K562 (cell line): ENCODE results near the gene EEF2. TPM values are rescaled to one million over a fixed set of nuclear protein-coding genes. Genes with fewer than 3 reads are reported as not detected.

ENCODE experiments used
- CXXC5 ChIP-seq: fragments of 250-450 bp; sonication (Bioruptor Pico); IDR thresholded peaks from 2 replicates; pipeline ENCODE4 v1.8.0; 2022; ENCODE audit warnings: inconsistent platforms, mild to moderate bottlenecking, moderate library complexity
- DPF2 ChIP-seq: fragments of 450-650 bp; IDR thresholded peaks from 2 replicates; pipeline ENCODE4 v1.6.1; 2016
- GABPA ChIP-seq: fragments of 200-800 bp; sonication (Bioruptor generic); conservative IDR thresholded peaks from 2 replicates; pipeline ENCODE4 v1.6.1; 2016; ENCODE audit warnings: low read depth, missing genetic modification characterization, missing compliant biosample characterization
- GABPB2 ChIP-seq: fragments of 250-450 bp; sonication (Bioruptor Pico); conservative IDR thresholded peaks from 2 replicates; pipeline ENCODE4 v1.5.1; 2021; ENCODE audit warnings: mild to moderate bottlenecking
- GATAD2B ChIP-seq: fragments of 450-650 bp; IDR thresholded peaks from 2 replicates; pipeline ENCODE4 v1.6.1; 2017; ENCODE audit warnings: mild to moderate bottlenecking, borderline replicate concordance
- GTF2F1 ChIP-seq: IDR thresholded peaks from 2 replicates; pipeline ENCODE4 v1.6.1; 2011; ENCODE audit warnings: low read depth, low read length, improper control_type of control experiment
- HDGF ChIP-seq: fragments of 450-650 bp; IDR thresholded peaks from 2 replicates; pipeline ENCODE4 v1.6.1; 2016
- HNRNPUL1 ChIP-seq: fragments of 200-400 bp; formaldehyde crosslinking; IDR thresholded peaks from 2 replicates; pipeline ENCODE4 v1.6.1; 2017; ENCODE audit warnings: low read length
- POLR2H ChIP-seq: IDR thresholded peaks from 2 replicates; pipeline ENCODE4 v1.6.1; 2016; ENCODE audit warnings: missing genetic modification characterization, low read depth, mild to moderate bottlenecking, control low read depth, missing compliant biosample characterization, moderate library complexity
- POLR3A ChIP-seq: IDR thresholded peaks from 2 replicates; pipeline ENCODE4 v1.6.1; 2011; ENCODE audit warnings: borderline replicate concordance, mild to moderate bottlenecking, moderate library complexity; ENCODE audit not compliant: insufficient read length, insufficient read depth; ENCODE audit errors: extremely low read depth
- SMAD1 ChIP-seq: fragments of 150-350 bp; IDR thresholded peaks from 2 replicates; pipeline ENCODE4 v1.6.1; 2014; ENCODE audit warnings: low read length, low read depth; ENCODE audit not compliant: partially characterized antibody
- TCF7L2 ChIP-seq: fragments of 150-350 bp; IDR thresholded peaks from 2 replicates; pipeline ENCODE4 v1.6.1; 2016; ENCODE audit warnings: low read depth, mild to moderate bottlenecking, low read length, moderate library complexity
- TCFL5 ChIP-seq: fragments of 250-450 bp; sonication (Bioruptor Pico); conservative IDR thresholded peaks from 2 replicates; pipeline ENCODE4 v1.6.1; 2021; ENCODE audit warnings: mild to moderate bottlenecking, moderate library complexity, matching md5 sums
- TOE1 ChIP-seq, 2 experiments: fragments of 450-650 bp in 1 of 2; sonication (generic) in 1 of 2; formaldehyde crosslinking in 1 of 2; IDR thresholded peaks; 2 replicates each; pipeline versions ENCODE4 v1.7.1 to v1.8.0; 2016 to 2022; ENCODE audit warnings: borderline replicate concordance in 2 of 2, mild to moderate bottlenecking in 2 of 2, antibody characterized with exemption in 1 of 2, inconsistent platforms in 1 of 2, low read depth in 1 of 2, missing genetic modification reagents in 1 of 2, moderate library complexity in 1 of 2
- ZKSCAN8 ChIP-seq: fragments of 200-800 bp; sonication (Bioruptor generic); IDR thresholded peaks from 2 replicates; pipeline ENCODE4 v1.6.1; 2016; ENCODE audit warnings: missing genetic modification characterization, missing compliant biosample characterization
- polyA plus RNA-seq, 8 experiments: library from polyadenylated mRNA; depleted of rRNA in 4 of 8; stranded (reverse) in 5 of 8; unstranded in 3 of 8; fragments of >200 nt; fragmentation: Nextera tagmentation in 2 of 8; fragmentation: Illumina TruSeq in 1 of 8; extraction: Ambion mirVana in 2 of 8; extraction: Trizol in 1 of 8; gene quantifications; 2 replicates each; pipeline versions ENCODE4 v1.2.1 to v1.2.3, GENCODE V29; 2011 to 2014; ENCODE audit warnings: inconsistent platforms in 1 of 8, missing spikeins in 1 of 8
- total RNA-seq, 7 experiments: library from RNA; depleted of rRNA in 6 of 7; stranded (reverse); fragments of >200 nt in 6 of 7; fragmentation: Illumina TruSeq in 2 of 7; extraction: Trizol in 2 of 7; gene quantifications; 2 replicates each; pipeline versions ENCODE4 v1.2.1 to v1.2.3, GENCODE V29; 2011 to 2021; ENCODE audit warnings: low replicate concordance in 1 of 7
- TF ChIP-seq, protein P1 (sequence below), 2 experiments: fragments of 450-650 bp; IDR thresholded peaks; 2 replicates each; pipeline ENCODE4 v1.6.1; 2016
- TF ChIP-seq, protein P2 (sequence below): fragments of 450-650 bp; IDR thresholded peaks from 2 replicates; pipeline ENCODE4 v1.6.1; 2016; ENCODE audit warnings: mild to moderate bottlenecking

Gene EEF2
- total and polyA plus RNA-seq, 9 of the 15 experiments (the other 6 are each of a cell fraction or from before 2014, with no cell fraction given) = 372 to 3,003 (median 1,453) TPM

DNA sequence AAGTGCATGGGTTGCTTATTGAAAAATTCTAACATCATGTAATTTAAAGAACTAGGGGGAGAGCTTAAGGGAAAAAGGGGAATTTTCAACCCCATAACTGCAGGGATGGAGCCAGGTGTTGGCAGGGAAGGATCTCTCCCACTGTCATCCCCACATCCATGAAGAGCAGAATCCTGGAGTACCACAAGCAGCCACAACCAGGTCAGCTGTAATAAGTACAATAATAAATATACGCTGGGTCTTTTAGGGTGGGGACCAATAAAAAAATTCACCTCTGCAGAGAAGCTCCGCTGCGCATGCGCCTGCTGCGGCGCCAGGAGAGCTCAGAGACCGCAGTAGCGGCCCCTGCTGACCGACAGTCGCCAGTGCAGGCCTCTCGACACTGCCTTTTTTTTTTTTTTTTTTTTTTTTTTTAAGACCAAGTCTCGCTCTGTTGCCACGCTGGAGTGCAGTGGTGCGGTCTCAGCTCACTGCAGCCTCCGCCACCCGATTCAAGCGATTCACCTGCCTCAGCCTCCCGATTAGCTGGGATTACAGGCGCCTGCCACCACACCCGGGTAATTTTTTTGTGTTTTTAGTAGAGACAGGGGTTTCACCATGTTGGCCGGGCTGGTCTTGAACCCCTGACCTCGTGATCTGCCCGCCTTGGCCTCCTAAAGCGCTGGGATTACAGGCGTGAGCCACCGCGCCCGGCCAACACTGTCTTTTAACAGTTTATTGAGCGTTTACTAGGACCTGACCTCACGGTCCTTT lies 2.5 kb upstream of the EEF2 start (continued):
- TF ChIP-seq, protein P1, sequence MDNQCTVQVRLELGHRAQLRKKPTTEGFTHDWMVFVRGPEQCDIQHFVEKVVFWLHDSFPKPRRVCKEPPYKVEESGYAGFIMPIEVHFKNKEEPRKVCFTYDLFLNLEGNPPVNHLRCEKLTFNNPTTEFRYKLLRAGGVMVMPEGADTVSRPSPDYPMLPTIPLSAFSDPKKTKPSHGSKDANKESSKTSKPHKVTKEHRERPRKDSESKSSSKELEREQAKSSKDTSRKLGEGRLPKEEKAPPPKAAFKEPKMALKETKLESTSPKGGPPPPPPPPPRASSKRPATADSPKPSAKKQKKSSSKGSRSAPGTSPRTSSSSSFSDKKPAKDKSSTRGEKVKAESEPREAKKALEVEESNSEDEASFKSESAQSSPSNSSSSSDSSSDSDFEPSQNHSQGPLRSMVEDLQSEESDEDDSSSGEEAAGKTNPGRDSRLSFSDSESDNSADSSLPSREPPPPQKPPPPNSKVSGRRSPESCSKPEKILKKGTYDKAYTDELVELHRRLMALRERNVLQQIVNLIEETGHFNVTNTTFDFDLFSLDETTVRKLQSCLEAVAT (IDR thresholded peaks at IDR 0.05) = no peak
- TF ChIP-seq POLR2H = no peak
- TF ChIP-seq HNRNPUL1 = no peak
- TF ChIP-seq DPF2 = 0 out of 2 replicates have a peak, but pooled peaks have one; percentile 10
- TF ChIP-seq GATAD2B = no peak
- TF ChIP-seq TCFL5 = no peak
- TF ChIP-seq SMAD1 = no peak
- no peak for TF ChIP-seq CXXC5
- TF ChIP-seq ZKSCAN8 (CRISPR knock-in tag) = no peak
- no peak for TF ChIP-seq GABPB2 (CRISPR knock-in tag)
- TF ChIP-seq TOE1 (IDR thresholded peaks at IDR 0.05; ENCODE audit: borderline replicate concordance) = peak; percentile 57; the same call in 1 of the 2 replicates
- no peak for TF ChIP-seq TOE1 (CRISPR knock-in tag; IDR thresholded peaks at IDR 0.05; ENCODE audit: borderline replicate concordance, low read depth)
- no peak for TF ChIP-seq POLR3A
- TF ChIP-seq GABPA (tag) = no peak
- TF ChIP-seq TCF7L2 = no peak
- TF ChIP-seq, protein P2, sequence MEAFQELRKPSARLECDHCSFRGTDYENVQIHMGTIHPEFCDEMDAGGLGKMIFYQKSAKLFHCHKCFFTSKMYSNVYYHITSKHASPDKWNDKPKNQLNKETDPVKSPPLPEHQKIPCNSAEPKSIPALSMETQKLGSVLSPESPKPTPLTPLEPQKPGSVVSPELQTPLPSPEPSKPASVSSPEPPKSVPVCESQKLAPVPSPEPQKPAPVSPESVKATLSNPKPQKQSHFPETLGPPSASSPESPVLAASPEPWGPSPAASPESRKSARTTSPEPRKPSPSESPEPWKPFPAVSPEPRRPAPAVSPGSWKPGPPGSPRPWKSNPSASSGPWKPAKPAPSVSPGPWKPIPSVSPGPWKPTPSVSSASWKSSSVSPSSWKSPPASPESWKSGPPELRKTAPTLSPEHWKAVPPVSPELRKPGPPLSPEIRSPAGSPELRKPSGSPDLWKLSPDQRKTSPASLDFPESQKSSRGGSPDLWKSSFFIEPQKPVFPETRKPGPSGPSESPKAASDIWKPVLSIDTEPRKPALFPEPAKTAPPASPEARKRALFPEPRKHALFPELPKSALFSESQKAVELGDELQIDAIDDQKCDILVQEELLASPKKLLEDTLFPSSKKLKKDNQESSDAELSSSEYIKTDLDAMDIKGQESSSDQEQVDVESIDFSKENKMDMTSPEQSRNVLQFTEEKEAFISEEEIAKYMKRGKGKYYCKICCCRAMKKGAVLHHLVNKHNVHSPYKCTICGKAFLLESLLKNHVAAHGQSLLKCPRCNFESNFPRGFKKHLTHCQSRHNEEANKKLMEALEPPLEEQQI = no peak
- TF ChIP-seq HDGF = no peak
- TF ChIP-seq GTF2F1 = no peak
